Calu3 (cell line): ENCODE data around the gene SLC6A2. TPM values are rescaled to one million over a fixed set of nuclear protein-coding genes. Genes with fewer than 3 reads are reported as not detected.

Experiments used
- BruUV-seq: library from RNA; stranded (reverse); fragments of 400-500 nt; replicated peaks from 2 replicates; lab custom pipeline; 2021; lab: Mats Ljungman, UMichigan
- CTCF ChIA-PET: fragments of 300-600 bp; sonication (Branson Sonifier 250); formaldehyde crosslinking; loops from one replicate; lab custom pipeline; 2022; ENCODE audit warnings: antibody characterized with exemption; lab: Charles Lee
- DNase-seq: peaks from one replicate; pipeline ENCODE4 v3.0.0; 2022
- H3K27ac Mint-ChIP-seq: one replicate; pipeline ENCODE4 v1.8.0; 2022; ENCODE audit warnings: mixed read lengths; ENCODE audit not compliant: unreplicated experiment
- H3K27me3 Mint-ChIP-seq: one replicate; pipeline ENCODE4 v1.8.0; 2022; ENCODE audit warnings: mixed read lengths; ENCODE audit not compliant: unreplicated experiment
- H3K36me3 Mint-ChIP-seq: one replicate; pipeline ENCODE4 v1.8.0; 2022; ENCODE audit warnings: mild to moderate bottlenecking, moderate library complexity, mixed read lengths; ENCODE audit not compliant: insufficient read depth, unreplicated experiment
- H3K4me1 Mint-ChIP-seq: one replicate; pipeline ENCODE4 v1.8.0; 2022; ENCODE audit warnings: mild to moderate bottlenecking, low read depth, mixed read lengths; ENCODE audit not compliant: unreplicated experiment
- H3K4me3 Mint-ChIP-seq: one replicate; pipeline ENCODE4 v1.8.0; 2022; ENCODE audit warnings: mild to moderate bottlenecking, low read depth, moderate library complexity, mixed read lengths; ENCODE audit not compliant: unreplicated experiment
- H3K9me3 Mint-ChIP-seq: one replicate; pipeline ENCODE4 v1.8.0; 2022; ENCODE audit warnings: low read depth, mixed read lengths; ENCODE audit not compliant: unreplicated experiment
- CTCF ChIP-seq: fragments of 200-600 bp; IDR thresholded peaks from one replicate; pipeline ENCODE4 v1.8.0; 2022; ENCODE audit warnings: antibody characterized with exemption; ENCODE audit not compliant: unreplicated experiment
- intact Hi-C: fragments of 100-400 bp; cut with micrococcal nuclease; formaldehyde crosslinking; loops from one replicate; pipeline ENCODE4 v1.10.0; 2022; ENCODE audit not compliant: unreplicated experiment
- total RNA-seq: library from RNA; stranded (reverse); gene quantifications from 2 replicates; pipeline ENCODE4 v1.2.3, GENCODE V29; 2022

Gene SLC6A2
- total RNA-seq, 1 experiment from 2014 or later: not detected

GRCh38 chr16:55701442-55702319 lies 45.9 kb downstream of the SLC6A2 start:
- peak; percentile 71 for DNase-seq
- intact Hi-C loops: loop anchor here (2.0 to 5.0 kb wide), 3 partner anchors 54 to 159 kb away; no protein-coding TSS in a partner anchor
- CTCF ChIA-PET: interaction anchor here (0.7 to 1.8 kb wide), 5 partner anchors 157 to 237 kb away, joined by 3 to 13 read pairs (median 4); no protein-coding TSS in a partner anchor

GRCh38 chr16:55703003-55704001 lies 47.5 kb downstream of the SLC6A2 start:
- peak; percentile 64 for TF ChIP-seq CTCF
- Mint-ChIP-seq H3K27me3 (peaks cover 73% of the 10 kb centered on the region), H3K9me3 (no peaks in the 10 kb centered on the region), H3K4me1 (no peaks in the 10 kb centered on the region), H3K27ac (no peak overlapping the region), H3K36me3 (no peaks in the 10 kb centered on the region), H3K4me3 (no peak overlapping the region)
- DNase-seq: peak; percentile 40
- BruUV-seq: no TSS peak
- intact Hi-C loops: loop anchor here (1.0 to 5.0 kb wide), 4 partner anchors 56 to 238 kb away; no protein-coding TSS in a partner anchor
- CTCF ChIA-PET: interaction anchor here (1.8 kb wide), 1 partner anchor 238 kb away, joined by 4 read pairs; no protein-coding TSS in a partner anchor

More at GRCh38 chr16:55701442-55702319, 45.9 kb downstream of the SLC6A2 start:
- Mint-ChIP-seq H3K4me1 (no peaks in the 10 kb centered on the region), H3K27ac (no peak overlapping the region), H3K9me3 (no peaks in the 10 kb centered on the region), H3K27me3 (peaks cover 57% of the 10 kb centered on the region), H3K4me3 (no peak overlapping the region), H3K36me3 (no peaks in the 10 kb centered on the region)
- no TSS peak for BruUV-seq
- peak; percentile 61 for TF ChIP-seq CTCF

GRCh38 chr16:55706739-55707384 lies 51.1 kb downstream of the SLC6A2 start:
- no peak for TF ChIP-seq CTCF
- Mint-ChIP-seq H3K27me3 (peaks cover 80% of the 10 kb centered on the region), H3K9me3 (no peaks in the 10 kb centered on the region), H3K27ac (no peak overlapping the region), H3K36me3 (no peaks in the 10 kb centered on the region), H3K4me3 (no peak overlapping the region), H3K4me1 (no peaks in the 10 kb centered on the region)
- CTCF ChIA-PET: interaction anchor here (1.2 kb wide), 1 partner anchor 242 kb away, joined by 4 read pairs; no protein-coding TSS in a partner anchor
- intact Hi-C loops: no loop called here
- no peak for DNase-seq
- BruUV-seq: no TSS peak
